Mammary epithelial cell (primary cell): Measurements from ENCODE around the gene CHD8.

ENCODE experiments used
- EZH2 ChIP-seq: IDR thresholded peaks from 2 replicates; pipeline ENCODE4 v1.6.1; 2012; ENCODE audit warnings: low read length, inconsistent platforms, borderline replicate concordance
- TF ChIP-seq, protein P1 (sequence below), 2 donors: IDR thresholded peaks in 1 of 2; conservative IDR thresholded peaks in 1 of 2; 2 replicates each; pipeline ENCODE4 v1.5.1; 2011 to 2012; ENCODE audit warnings: inconsistent platforms in 2 of 2, low read length in 2 of 2, mild to moderate bottlenecking in 2 of 2, control low read depth in 1 of 2, low read depth in 1 of 2; ENCODE audit not compliant: insufficient read depth in 1 of 2; ENCODE audit errors: extremely low read depth in 1 of 2

GRCh38 chr14:21505012-21505553, 49.2 kb upstream of the CHD8 start:
- TF ChIP-seq, protein P1, sequence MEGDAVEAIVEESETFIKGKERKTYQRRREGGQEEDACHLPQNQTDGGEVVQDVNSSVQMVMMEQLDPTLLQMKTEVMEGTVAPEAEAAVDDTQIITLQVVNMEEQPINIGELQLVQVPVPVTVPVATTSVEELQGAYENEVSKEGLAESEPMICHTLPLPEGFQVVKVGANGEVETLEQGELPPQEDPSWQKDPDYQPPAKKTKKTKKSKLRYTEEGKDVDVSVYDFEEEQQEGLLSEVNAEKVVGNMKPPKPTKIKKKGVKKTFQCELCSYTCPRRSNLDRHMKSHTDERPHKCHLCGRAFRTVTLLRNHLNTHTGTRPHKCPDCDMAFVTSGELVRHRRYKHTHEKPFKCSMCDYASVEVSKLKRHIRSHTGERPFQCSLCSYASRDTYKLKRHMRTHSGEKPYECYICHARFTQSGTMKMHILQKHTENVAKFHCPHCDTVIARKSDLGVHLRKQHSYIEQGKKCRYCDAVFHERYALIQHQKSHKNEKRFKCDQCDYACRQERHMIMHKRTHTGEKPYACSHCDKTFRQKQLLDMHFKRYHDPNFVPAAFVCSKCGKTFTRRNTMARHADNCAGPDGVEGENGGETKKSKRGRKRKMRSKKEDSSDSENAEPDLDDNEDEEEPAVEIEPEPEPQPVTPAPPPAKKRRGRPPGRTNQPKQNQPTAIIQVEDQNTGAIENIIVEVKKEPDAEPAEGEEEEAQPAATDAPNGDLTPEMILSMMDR (conservative IDR thresholded peaks at IDR 0.05 in 1 of 2, IDR thresholded peaks at IDR 0.05 in 1 of 2; ENCODE audit: extremely low read depth in 1 of 2, insufficient read depth in 1 of 2, low read depth in 1 of 2, low read length in 2 of 2), result no peak
- no peak for TF ChIP-seq EZH2
